HCT116 (cell line): ENCODE results near the gene WBP1L. TPM values are rescaled to one million over a fixed set of nuclear protein-coding genes. Genes with fewer than 3 reads are reported as not detected.

Source experiments
- ATAC-seq: fragments of 200-7000 bp; cut with Tn5 transposase; 2 replicates; pipeline ENCODE4 v1.9.1; 2020; ENCODE audit warnings: mild to moderate bottlenecking, moderate library complexity
- BruUV-seq: library from RNA; stranded (reverse); fragments of 400-500 nt; replicated peaks from 2 replicates; lab custom pipeline; 2021; lab: Mats Ljungman, UMichigan
- CTCF ChIA-PET: fragments of 300-600 bp; sonication (Branson Sonifier 250); formaldehyde crosslinking; loops from one replicate; lab custom pipeline; 2021; ENCODE audit warnings: antibody characterized with exemption; lab: Charles Lee
- POLR2A ChIA-PET: fragments of 300-600, 350-600 bp; sonication (Branson Sonifier 250); formaldehyde crosslinking; loops from one replicate; lab custom pipeline; 2021; ENCODE audit warnings: antibody characterized with exemption; lab: Charles Lee
- RAD21 ChIA-PET, 2 experiments: fragments of 300-600 bp; sonication (Branson Sonifier 250); formaldehyde crosslinking; loops; one replicate each; lab custom pipeline; 2023; ENCODE audit warnings: low total read pairs in 2 of 2; ENCODE audit not compliant: uncharacterized antibody in 2 of 2, unreplicated experiment in 2 of 2, low non-redundant PET in 1 of 2; lab: Charles Lee
- DNase-seq: peaks from one replicate; pipeline ENCODE4 v3.0.0-alpha.2; 2010; ENCODE audit warnings: low read depth, low spot score
- H2AFZ ChIP-seq: fragments of 200-600 bp; shearing (Covaris generic), sonication (generic); 2 replicates; pipeline ENCODE4 v1.6.1; 2017; ENCODE audit warnings: low read depth, mixed run types, mixed read lengths, antibody characterized with exemption, low read length; ENCODE audit not compliant: poor library complexity, severe bottlenecking
- H3K27ac ChIP-seq: 2 replicates; pipeline ENCODE4 v1.5.1; 2012; ENCODE audit warnings: low read depth, low read length
- H3K27me3 ChIP-seq: fragments of 200-600 bp; sonication (generic); 2 replicates; pipeline ENCODE4 v1.6.1; 2016; ENCODE audit warnings: mixed run types, low read length, mixed read lengths; ENCODE audit not compliant: insufficient read depth
- H3K36me3 ChIP-seq, 2 experiments: fragments of 200-500 bp in 1 of 2; fragments of 200-600 bp in 1 of 2; sonication (Bioruptor generic) in 1 of 2; sonication (generic) in 1 of 2; 2 replicates each; pipeline versions ENCODE4 v1.5.1 to v1.6.1; 2014 to 2016; ENCODE audit warnings: low read length in 2 of 2, inconsistent platforms in 1 of 2, mixed read lengths in 1 of 2, mixed run types in 1 of 2; ENCODE audit not compliant: insufficient read depth in 2 of 2, control insufficient read depth in 1 of 2
- H3K4me1 ChIP-seq, 2 experiments: fragments of 200-600 bp in 1 of 2; sonication (generic) in 1 of 2; 2 replicates each; pipeline versions ENCODE4 v1.5.1 to v1.6.1; 2012 to 2017; ENCODE audit warnings: low read length in 2 of 2, inconsistent platforms in 1 of 2, mild to moderate bottlenecking in 1 of 2, mixed read lengths in 1 of 2, mixed run types in 1 of 2, moderate library complexity in 1 of 2; ENCODE audit not compliant: insufficient read depth in 2 of 2, control insufficient read depth in 1 of 2
- H3K4me2 ChIP-seq: fragments of 200-600 bp; sonication (generic); 2 replicates; pipeline ENCODE4 v1.6.1; 2017; ENCODE audit warnings: mixed run types, low read length, mixed read lengths
- H3K4me3 ChIP-seq, 2 experiments: fragments of 200-600 bp in 1 of 2; sonication (generic) in 1 of 2; replicated peaks in 1 of 2; 2 replicates each; pipeline ENCODE4 v1.5.1; 2011 to 2016; ENCODE audit warnings: low read length in 2 of 2, control low read depth in 1 of 2, low read depth in 1 of 2, mild to moderate bottlenecking in 1 of 2, mixed read lengths in 1 of 2, mixed run types in 1 of 2
- H3K79me2 ChIP-seq: fragments of 200-600 bp; sonication (generic); 2 replicates; pipeline ENCODE4 v1.6.1; 2017; ENCODE audit warnings: mild to moderate bottlenecking, mixed run types, low read length, moderate library complexity, mixed read lengths; ENCODE audit not compliant: insufficient read depth
- H3K9ac ChIP-seq: fragments of 200-600 bp; sonication (generic); 2 replicates; pipeline ENCODE4 v1.6.1; 2016; ENCODE audit warnings: low read length, mixed read lengths
- H3K9me2 ChIP-seq: fragments of 200-600 bp; sonication (generic), shearing (Covaris generic); 2 replicates; pipeline ENCODE4 v1.6.1; 2017; ENCODE audit warnings: mixed run types, mild to moderate bottlenecking, moderate library complexity; ENCODE audit not compliant: insufficient read depth
- H3K9me3 ChIP-seq, 2 experiments: fragments of 200-500 bp in 1 of 2; fragments of 200-600 bp in 1 of 2; sonication (Bioruptor generic) in 1 of 2; sonication (generic) in 1 of 2; 2 replicates each; pipeline ENCODE4 v1.6.1; 2014 to 2017; ENCODE audit warnings: low read length in 2 of 2, mixed read lengths in 2 of 2, inconsistent platforms in 1 of 2, low read depth in 1 of 2, mild to moderate bottlenecking in 1 of 2, mixed run types in 1 of 2, moderate library complexity in 1 of 2; ENCODE audit not compliant: control insufficient read depth in 1 of 2, insufficient read depth in 1 of 2
- H4K20me1 ChIP-seq: fragments of 200-600 bp; sonication (generic), shearing (Covaris generic); 2 replicates; pipeline ENCODE4 v1.6.1; 2017; ENCODE audit warnings: mixed run types, mild to moderate bottlenecking, moderate library complexity; ENCODE audit not compliant: insufficient read depth
- CBX3 ChIP-seq: IDR thresholded peaks from 2 replicates; pipeline ENCODE4 v1.6.1; 2012; ENCODE audit warnings: low read depth
- CEBPB ChIP-seq: IDR thresholded peaks from 2 replicates; pipeline ENCODE4 v1.6.1; 2012; ENCODE audit warnings: low read depth
- EGR1 ChIP-seq: IDR thresholded peaks from 2 replicates; pipeline ENCODE4 v1.6.1; 2012; ENCODE audit warnings: low read depth
- ELF1 ChIP-seq: IDR thresholded peaks from 2 replicates; pipeline ENCODE4 v1.6.1; 2012; ENCODE audit warnings: low read depth, borderline replicate concordance
- EZH2phosphoT487 ChIP-seq: fragments of 200-600 bp; IDR thresholded peaks from 2 replicates; pipeline ENCODE4 v1.6.1; 2018; ENCODE audit warnings: antibody characterized with exemption, borderline replicate concordance
- POLR2AphosphoS5 ChIP-seq: IDR thresholded peaks from 2 replicates; pipeline ENCODE4 v1.6.1; 2011; ENCODE audit warnings: mild to moderate bottlenecking, low read depth, low read length, moderate library complexity
- RAD21 ChIP-seq: IDR thresholded peaks from 2 replicates; pipeline ENCODE4 v1.6.1; 2012; ENCODE audit warnings: low read depth, mild to moderate bottlenecking
- SP1 ChIP-seq: IDR thresholded peaks from 2 replicates; pipeline ENCODE4 v1.6.1; 2012; ENCODE audit warnings: low read depth
- SRF ChIP-seq: IDR thresholded peaks from 2 replicates; pipeline ENCODE4 v1.6.1; 2012; ENCODE audit warnings: low read depth
- TCF7L2 ChIP-seq: IDR thresholded peaks from 2 replicates; pipeline ENCODE4 v1.7.0; 2011; ENCODE audit warnings: borderline replicate concordance, inconsistent platforms; ENCODE audit not compliant: insufficient read depth, insufficient read length; ENCODE audit errors: extremely low read depth
- YY1 ChIP-seq: IDR thresholded peaks from 2 replicates; pipeline ENCODE4 v1.6.1; 2011; ENCODE audit warnings: low read length, low read depth, moderate library complexity, mild to moderate bottlenecking; ENCODE audit not compliant: insufficient replicate concordance; ENCODE audit errors: extremely low read depth
- ZFX ChIP-seq: fragments of 450-650 bp; IDR thresholded peaks from 2 replicates; pipeline ENCODE4 v1.6.1; 2017
- intact Hi-C: fragments of 100-400 bp; cut with micrococcal nuclease; formaldehyde crosslinking; loops from 2 replicates; pipeline ENCODE4 v1.10.0; 2022
- total RNA-seq: library from RNA; stranded (reverse); gene quantifications from one replicate; pipeline ENCODE4 v1.2.1, GENCODE V29; 2021; ENCODE audit not compliant: unreplicated experiment
- TF ChIP-seq, protein P1 (sequence below), 3 experiments: fragments of 200-600 bp in 1 of 3; sonication (generic) in 1 of 3; IDR thresholded peaks in 2 of 3; conservative IDR thresholded peaks in 1 of 3; 2 replicates each; pipeline ENCODE4 v1.5.1; 2012 to 2017; ENCODE audit warnings: low read depth in 2 of 3, low read length in 2 of 3, antibody characterized with exemption in 1 of 3, borderline replicate concordance in 1 of 3, control low read depth in 1 of 3, mild to moderate bottlenecking in 1 of 3, mixed read lengths in 1 of 3, mixed run types in 1 of 3, moderate library complexity in 1 of 3; ENCODE audit not compliant: insufficient read depth in 1 of 3
- TF ChIP-seq, protein P2 (sequence below): IDR thresholded peaks from 2 replicates; pipeline ENCODE4 v1.6.1; 2012
- TF ChIP-seq, protein P3 (sequence below): IDR thresholded peaks from 2 replicates; pipeline ENCODE4 v1.6.1; 2011; ENCODE audit warnings: mild to moderate bottlenecking, low read length, moderate library complexity; ENCODE audit not compliant: insufficient replicate concordance; ENCODE audit errors: extremely low read depth
- TF ChIP-seq, protein P4 (sequence below): IDR thresholded peaks from 2 replicates; pipeline ENCODE4 v1.6.1; 2012; ENCODE audit warnings: low read depth
- TF ChIP-seq, protein P5 (sequence below): IDR thresholded peaks from 2 replicates; pipeline ENCODE4 v1.6.1; 2012

WBP1L gene
- total RNA-seq, 1 experiment from 2014 or later = 25.2 TPM

DNA sequence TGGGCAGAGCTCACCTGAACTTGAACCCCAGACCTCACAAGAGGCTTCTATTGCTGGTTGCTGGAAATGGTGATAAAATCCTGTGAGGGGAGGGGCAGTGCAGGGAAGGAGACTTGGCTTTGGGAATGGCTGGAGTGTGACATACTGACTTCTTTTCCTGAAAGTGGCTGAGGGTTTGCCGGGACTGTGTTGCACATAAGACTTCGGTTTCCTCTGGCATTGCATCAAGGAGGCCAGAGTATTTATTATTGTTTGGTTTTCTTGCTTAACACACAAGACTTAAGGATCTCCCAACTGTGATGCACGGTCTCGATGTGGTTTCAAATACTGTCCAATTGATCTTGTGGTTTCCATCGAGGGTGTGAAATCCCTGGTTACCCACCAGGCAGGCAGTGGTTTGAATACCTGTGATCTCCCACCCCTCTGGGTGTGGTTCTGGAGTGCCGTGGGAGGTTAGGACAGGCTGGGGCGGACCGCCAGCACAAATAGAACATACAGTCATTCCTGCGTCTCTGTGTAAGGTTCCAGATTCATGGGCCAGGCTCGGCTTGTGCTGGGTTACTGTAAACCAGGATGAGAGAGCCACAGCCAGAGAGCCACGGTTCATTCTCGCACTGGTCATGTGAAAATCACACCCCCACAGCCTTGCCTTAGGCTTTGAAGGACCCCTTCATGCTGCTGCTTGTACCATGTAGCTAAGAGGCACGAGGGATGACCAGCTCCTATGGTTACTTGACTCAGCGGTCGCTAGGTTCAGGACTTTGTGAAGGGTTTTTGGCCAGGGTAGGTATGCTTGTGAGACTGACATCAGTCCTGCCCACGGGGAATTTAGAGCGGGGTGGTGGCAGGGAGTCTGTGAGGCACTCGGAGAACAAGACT lies 39.2 kb downstream of the WBP1L start:
- H3K9me2 ChIP-seq = no peaks in the 10 kb centered on the region
- H3K4me1 ChIP-seq = no peaks in the 10 kb centered on the region; a peak in 1 of 4 replicates
- no peak overlapping the region for H3K4me3 ChIP-seq
- no peaks in the 10 kb centered on the region for H3K9me3 ChIP-seq
- H4K20me1 ChIP-seq = no peaks in the 10 kb centered on the region
- no peak overlapping the region for H2AFZ ChIP-seq
- H3K4me2 ChIP-seq = no peak overlapping the region
- no peak overlapping the region for H3K27ac ChIP-seq
- no TSS peak for BruUV-seq
- H3K9ac ChIP-seq = no peak overlapping the region
- no peaks in the 10 kb centered on the region for H3K36me3 ChIP-seq
- CTCF ChIA-PET = no interaction called here
- H3K79me2 ChIP-seq = no peaks in the 10 kb centered on the region
- TF ChIP-seq ELF1 = no peak
- no peak for TF ChIP-seq EZH2phosphoT487
- no peak for TF ChIP-seq SP1
- no peak for TF ChIP-seq TCF7L2
- TF ChIP-seq, protein P1, sequence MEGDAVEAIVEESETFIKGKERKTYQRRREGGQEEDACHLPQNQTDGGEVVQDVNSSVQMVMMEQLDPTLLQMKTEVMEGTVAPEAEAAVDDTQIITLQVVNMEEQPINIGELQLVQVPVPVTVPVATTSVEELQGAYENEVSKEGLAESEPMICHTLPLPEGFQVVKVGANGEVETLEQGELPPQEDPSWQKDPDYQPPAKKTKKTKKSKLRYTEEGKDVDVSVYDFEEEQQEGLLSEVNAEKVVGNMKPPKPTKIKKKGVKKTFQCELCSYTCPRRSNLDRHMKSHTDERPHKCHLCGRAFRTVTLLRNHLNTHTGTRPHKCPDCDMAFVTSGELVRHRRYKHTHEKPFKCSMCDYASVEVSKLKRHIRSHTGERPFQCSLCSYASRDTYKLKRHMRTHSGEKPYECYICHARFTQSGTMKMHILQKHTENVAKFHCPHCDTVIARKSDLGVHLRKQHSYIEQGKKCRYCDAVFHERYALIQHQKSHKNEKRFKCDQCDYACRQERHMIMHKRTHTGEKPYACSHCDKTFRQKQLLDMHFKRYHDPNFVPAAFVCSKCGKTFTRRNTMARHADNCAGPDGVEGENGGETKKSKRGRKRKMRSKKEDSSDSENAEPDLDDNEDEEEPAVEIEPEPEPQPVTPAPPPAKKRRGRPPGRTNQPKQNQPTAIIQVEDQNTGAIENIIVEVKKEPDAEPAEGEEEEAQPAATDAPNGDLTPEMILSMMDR (IDR thresholded peaks at IDR 0.05 in 2 of 3, conservative IDR thresholded peaks at IDR 0.05 in 1 of 3; ENCODE audit: borderline replicate concordance in 1 of 3, insufficient read depth in 1 of 3, low read depth in 2 of 3, low read length in 2 of 3) = no peak
- TF ChIP-seq SRF = no peak
- TF ChIP-seq, protein P2, sequence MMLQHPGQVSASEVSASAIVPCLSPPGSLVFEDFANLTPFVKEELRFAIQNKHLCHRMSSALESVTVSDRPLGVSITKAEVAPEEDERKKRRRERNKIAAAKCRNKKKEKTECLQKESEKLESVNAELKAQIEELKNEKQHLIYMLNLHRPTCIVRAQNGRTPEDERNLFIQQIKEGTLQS = no peak
- TF ChIP-seq, protein P3, sequence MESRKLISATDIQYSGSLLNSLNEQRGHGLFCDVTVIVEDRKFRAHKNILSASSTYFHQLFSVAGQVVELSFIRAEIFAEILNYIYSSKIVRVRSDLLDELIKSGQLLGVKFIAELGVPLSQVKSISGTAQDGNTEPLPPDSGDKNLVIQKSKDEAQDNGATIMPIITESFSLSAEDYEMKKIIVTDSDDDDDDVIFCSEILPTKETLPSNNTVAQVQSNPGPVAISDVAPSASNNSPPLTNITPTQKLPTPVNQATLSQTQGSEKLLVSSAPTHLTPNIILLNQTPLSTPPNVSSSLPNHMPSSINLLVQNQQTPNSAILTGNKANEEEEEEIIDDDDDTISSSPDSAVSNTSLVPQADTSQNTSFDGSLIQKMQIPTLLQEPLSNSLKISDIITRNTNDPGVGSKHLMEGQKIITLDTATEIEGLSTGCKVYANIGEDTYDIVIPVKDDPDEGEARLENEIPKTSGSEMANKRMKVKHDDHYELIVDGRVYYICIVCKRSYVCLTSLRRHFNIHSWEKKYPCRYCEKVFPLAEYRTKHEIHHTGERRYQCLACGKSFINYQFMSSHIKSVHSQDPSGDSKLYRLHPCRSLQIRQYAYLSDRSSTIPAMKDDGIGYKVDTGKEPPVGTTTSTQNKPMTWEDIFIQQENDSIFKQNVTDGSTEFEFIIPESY = no peak
- no peak for TF ChIP-seq CBX3
- TF ChIP-seq RAD21 = no peak
- no peak for TF ChIP-seq POLR2AphosphoS5
- TF ChIP-seq EGR1 = no peak
- TF ChIP-seq ZFX = no peak
- TF ChIP-seq, protein P4, sequence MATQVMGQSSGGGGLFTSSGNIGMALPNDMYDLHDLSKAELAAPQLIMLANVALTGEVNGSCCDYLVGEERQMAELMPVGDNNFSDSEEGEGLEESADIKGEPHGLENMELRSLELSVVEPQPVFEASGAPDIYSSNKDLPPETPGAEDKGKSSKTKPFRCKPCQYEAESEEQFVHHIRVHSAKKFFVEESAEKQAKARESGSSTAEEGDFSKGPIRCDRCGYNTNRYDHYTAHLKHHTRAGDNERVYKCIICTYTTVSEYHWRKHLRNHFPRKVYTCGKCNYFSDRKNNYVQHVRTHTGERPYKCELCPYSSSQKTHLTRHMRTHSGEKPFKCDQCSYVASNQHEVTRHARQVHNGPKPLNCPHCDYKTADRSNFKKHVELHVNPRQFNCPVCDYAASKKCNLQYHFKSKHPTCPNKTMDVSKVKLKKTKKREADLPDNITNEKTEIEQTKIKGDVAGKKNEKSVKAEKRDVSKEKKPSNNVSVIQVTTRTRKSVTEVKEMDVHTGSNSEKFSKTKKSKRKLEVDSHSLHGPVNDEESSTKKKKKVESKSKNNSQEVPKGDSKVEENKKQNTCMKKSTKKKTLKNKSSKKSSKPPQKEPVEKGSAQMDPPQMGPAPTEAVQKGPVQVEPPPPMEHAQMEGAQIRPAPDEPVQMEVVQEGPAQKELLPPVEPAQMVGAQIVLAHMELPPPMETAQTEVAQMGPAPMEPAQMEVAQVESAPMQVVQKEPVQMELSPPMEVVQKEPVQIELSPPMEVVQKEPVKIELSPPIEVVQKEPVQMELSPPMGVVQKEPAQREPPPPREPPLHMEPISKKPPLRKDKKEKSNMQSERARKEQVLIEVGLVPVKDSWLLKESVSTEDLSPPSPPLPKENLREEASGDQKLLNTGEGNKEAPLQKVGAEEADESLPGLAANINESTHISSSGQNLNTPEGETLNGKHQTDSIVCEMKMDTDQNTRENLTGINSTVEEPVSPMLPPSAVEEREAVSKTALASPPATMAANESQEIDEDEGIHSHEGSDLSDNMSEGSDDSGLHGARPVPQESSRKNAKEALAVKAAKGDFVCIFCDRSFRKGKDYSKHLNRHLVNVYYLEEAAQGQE = no peak
- TF ChIP-seq CEBPB = no peak
- TF ChIP-seq, protein P5, sequence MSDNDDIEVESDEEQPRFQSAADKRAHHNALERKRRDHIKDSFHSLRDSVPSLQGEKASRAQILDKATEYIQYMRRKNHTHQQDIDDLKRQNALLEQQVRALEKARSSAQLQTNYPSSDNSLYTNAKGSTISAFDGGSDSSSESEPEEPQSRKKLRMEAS = no peak
- no peak for TF ChIP-seq YY1
- ATAC-seq = no peak
- no peak for DNase-seq
- intact Hi-C loops = no loop called here
- RAD21 ChIA-PET = no interaction called here
- POLR2A ChIA-PET = no interaction called here
- no peaks in the 10 kb centered on the region for H3K27me3 ChIP-seq
